Keratinocyte (primary cell): ENCODE measurements around the gene TBC1D19.

Source experiments
- CTCF ChIP-seq, 3 experiments: IDR thresholded peaks in 1 of 3; conservative IDR thresholded peaks in 1 of 3; optimal IDR thresholded peaks in 1 of 3; 2 replicates in 2 of 3; 3 replicates in 1 of 3; pipeline versions ENCODE3 to v1.5.1; 2011; ENCODE audit warnings: low read length in 3 of 3, mild to moderate bottlenecking in 3 of 3, moderate library complexity in 2 of 3, control low read depth in 1 of 3, inconsistent platforms in 1 of 3; ENCODE audit not compliant: insufficient read depth in 2 of 3; ENCODE audit errors: extremely low read depth in 1 of 3
- EZH2 ChIP-seq: IDR thresholded peaks from one replicate; pipeline ENCODE4 v1.6.1; 2012; ENCODE audit warnings: inconsistent platforms, mild to moderate bottlenecking, low read length, moderate library complexity

GRCh38 chr4:26723216-26723615 is 139.3 kb downstream of the TBC1D19 start:
- TF ChIP-seq CTCF (optimal IDR thresholded peaks at IDR 0.05 in 1 of 3, IDR thresholded peaks at IDR 0.05 in 1 of 3, conservative IDR thresholded peaks at IDR 0.05 in 1 of 3; ENCODE audit: extremely low read depth in 1 of 3, insufficient read depth in 2 of 3, low read length in 3 of 3) (no peak), EZH2 (no peak)
